WTC11 (cell line): ENCODE results near the gene CACNA1C.

Experiments
- CREB1 ChIP-seq: sonication (generic); formaldehyde crosslinking; IDR thresholded peaks from 2 replicates; pipeline ENCODE4 v1.8.0; 2023; ENCODE audit warnings: mild to moderate bottlenecking, missing genetic modification reagents
- ESRRA ChIP-seq: sonication (generic); formaldehyde crosslinking; IDR thresholded peaks from 2 replicates; pipeline ENCODE4 v1.8.1; 2022; ENCODE audit warnings: mild to moderate bottlenecking, missing genetic modification reagents, borderline replicate concordance
- IRF2 ChIP-seq: sonication (generic); formaldehyde crosslinking; IDR thresholded peaks from 2 replicates; pipeline ENCODE4 v1.8.0; 2022; ENCODE audit warnings: low read depth, missing genetic modification reagents, borderline replicate concordance
- MYBL2 ChIP-seq: sonication (generic); formaldehyde crosslinking; IDR thresholded peaks from 2 replicates; pipeline ENCODE4 v1.8.1; 2023; ENCODE audit warnings: mild to moderate bottlenecking, moderate library complexity, missing genetic modification reagents
- TCF7 ChIP-seq: sonication (generic); formaldehyde crosslinking; IDR thresholded peaks from 2 replicates; pipeline ENCODE4 v1.8.0; 2022; ENCODE audit warnings: mild to moderate bottlenecking, low read depth, missing genetic modification reagents, moderate library complexity
- ZNF232 ChIP-seq: sonication (generic); formaldehyde crosslinking; IDR thresholded peaks from 2 replicates; pipeline ENCODE4 v1.8.0; 2022; ENCODE audit warnings: mild to moderate bottlenecking, missing genetic modification reagents
- TF ChIP-seq, protein P1 (sequence below): fragments of 200-600 bp; IDR thresholded peaks from 2 replicates; pipeline ENCODE4 v1.8.0; 2022; ENCODE audit warnings: antibody characterized with exemption
- TF ChIP-seq, protein P2 (sequence below): sonication (generic); formaldehyde crosslinking; IDR thresholded peaks from 2 replicates; pipeline ENCODE4 v1.8.0; 2022; ENCODE audit warnings: mild to moderate bottlenecking, missing genetic modification reagents
- TF ChIP-seq, protein P3 (sequence below): sonication (generic); formaldehyde crosslinking; conservative IDR thresholded peaks from 2 replicates; pipeline ENCODE4 v1.8.1; 2022; ENCODE audit warnings: mild to moderate bottlenecking, missing genetic modification reagents
- TF ChIP-seq, protein P4 (sequence below): fragments of 250-450 bp; sonication (Bioruptor Pico); IDR thresholded peaks from 2 replicates; pipeline ENCODE4 v1.9.0; 2021; ENCODE audit warnings: moderate library complexity, mild to moderate bottlenecking, inconsistent platforms, borderline replicate concordance
- TF ChIP-seq, protein P5 (sequence below): sonication (generic); formaldehyde crosslinking; IDR thresholded peaks from 2 replicates; pipeline ENCODE4 v1.8.1; 2022; ENCODE audit warnings: missing genetic modification reagents, borderline replicate concordance
- TF ChIP-seq, protein P6 (sequence below): sonication (generic); formaldehyde crosslinking; IDR thresholded peaks from 2 replicates; pipeline ENCODE4 v1.8.1; 2022; ENCODE audit warnings: mild to moderate bottlenecking, moderate library complexity, missing genetic modification reagents
- TF ChIP-seq, protein P7 (sequence below): sonication (generic); formaldehyde crosslinking; IDR thresholded peaks from 2 replicates; pipeline ENCODE4 v1.8.0; 2022; ENCODE audit warnings: mild to moderate bottlenecking, missing genetic modification reagents
- TF ChIP-seq, protein P8 (sequence below): sonication (generic); formaldehyde crosslinking; IDR thresholded peaks from 2 replicates; pipeline ENCODE4 v1.8.0; 2022; ENCODE audit warnings: mild to moderate bottlenecking, missing genetic modification reagents

DNA sequence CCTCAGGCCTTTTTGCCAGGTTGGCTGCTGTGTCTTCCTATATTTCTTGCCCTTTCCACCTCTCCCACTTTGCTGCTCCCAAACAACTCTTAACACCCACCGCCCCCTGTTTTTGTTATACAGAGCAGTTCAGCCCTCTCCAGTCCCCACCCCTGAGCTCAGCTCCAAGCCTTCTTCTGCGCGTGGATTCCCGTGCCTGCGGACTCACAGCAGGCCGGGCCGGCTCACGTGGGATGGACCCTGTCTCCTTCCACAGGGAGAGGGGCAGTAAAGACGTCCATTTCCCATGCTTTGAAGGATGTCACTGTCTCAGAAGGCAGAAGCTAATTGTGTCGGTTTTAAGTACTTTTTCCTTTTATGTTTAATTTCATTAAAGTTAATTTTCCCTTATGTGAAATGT lies 139.4 kb downstream of the CACNA1C start:
- TF ChIP-seq ESRRA: no peak
- TF ChIP-seq, protein P1, sequence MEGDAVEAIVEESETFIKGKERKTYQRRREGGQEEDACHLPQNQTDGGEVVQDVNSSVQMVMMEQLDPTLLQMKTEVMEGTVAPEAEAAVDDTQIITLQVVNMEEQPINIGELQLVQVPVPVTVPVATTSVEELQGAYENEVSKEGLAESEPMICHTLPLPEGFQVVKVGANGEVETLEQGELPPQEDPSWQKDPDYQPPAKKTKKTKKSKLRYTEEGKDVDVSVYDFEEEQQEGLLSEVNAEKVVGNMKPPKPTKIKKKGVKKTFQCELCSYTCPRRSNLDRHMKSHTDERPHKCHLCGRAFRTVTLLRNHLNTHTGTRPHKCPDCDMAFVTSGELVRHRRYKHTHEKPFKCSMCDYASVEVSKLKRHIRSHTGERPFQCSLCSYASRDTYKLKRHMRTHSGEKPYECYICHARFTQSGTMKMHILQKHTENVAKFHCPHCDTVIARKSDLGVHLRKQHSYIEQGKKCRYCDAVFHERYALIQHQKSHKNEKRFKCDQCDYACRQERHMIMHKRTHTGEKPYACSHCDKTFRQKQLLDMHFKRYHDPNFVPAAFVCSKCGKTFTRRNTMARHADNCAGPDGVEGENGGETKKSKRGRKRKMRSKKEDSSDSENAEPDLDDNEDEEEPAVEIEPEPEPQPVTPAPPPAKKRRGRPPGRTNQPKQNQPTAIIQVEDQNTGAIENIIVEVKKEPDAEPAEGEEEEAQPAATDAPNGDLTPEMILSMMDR: no peak
- TF ChIP-seq, protein P2, sequence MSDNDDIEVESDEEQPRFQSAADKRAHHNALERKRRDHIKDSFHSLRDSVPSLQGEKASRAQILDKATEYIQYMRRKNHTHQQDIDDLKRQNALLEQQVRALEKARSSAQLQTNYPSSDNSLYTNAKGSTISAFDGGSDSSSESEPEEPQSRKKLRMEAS (CRISPR knock-in tag): no peak
- TF ChIP-seq, protein P3, sequence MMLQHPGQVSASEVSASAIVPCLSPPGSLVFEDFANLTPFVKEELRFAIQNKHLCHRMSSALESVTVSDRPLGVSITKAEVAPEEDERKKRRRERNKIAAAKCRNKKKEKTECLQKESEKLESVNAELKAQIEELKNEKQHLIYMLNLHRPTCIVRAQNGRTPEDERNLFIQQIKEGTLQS (CRISPR knock-in tag): no peak
- TF ChIP-seq, protein P4, sequence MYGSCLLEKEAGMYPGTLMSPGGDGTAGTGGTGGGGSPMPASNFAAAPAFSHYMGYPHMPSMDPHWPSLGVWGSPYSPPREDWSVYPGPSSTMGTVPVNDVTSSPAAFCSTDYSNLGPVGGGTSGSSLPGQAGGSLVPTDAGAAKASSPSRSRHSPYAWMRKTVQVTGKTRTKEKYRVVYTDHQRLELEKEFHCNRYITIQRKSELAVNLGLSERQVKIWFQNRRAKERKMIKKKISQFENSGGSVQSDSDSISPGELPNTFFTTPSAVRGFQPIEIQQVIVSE (CRISPR knock-in tag): no peak
- TF ChIP-seq, protein P5, sequence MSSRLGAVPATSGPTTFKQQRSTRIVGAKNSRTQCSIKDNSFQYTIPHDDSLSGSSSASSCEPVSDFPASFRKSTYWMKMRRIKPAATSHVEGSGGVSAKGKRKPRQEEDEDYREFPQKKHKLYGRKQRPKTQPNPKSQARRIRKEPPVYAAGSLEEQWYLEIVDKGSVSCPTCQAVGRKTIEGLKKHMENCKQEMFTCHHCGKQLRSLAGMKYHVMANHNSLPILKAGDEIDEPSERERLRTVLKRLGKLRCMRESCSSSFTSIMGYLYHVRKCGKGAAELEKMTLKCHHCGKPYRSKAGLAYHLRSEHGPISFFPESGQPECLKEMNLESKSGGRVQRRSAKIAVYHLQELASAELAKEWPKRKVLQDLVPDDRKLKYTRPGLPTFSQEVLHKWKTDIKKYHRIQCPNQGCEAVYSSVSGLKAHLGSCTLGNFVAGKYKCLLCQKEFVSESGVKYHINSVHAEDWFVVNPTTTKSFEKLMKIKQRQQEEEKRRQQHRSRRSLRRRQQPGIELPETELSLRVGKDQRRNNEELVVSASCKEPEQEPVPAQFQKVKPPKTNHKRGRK (CRISPR knock-in tag): no peak
- TF ChIP-seq MYBL2 (CRISPR knock-in tag): no peak
- TF ChIP-seq, protein P6, sequence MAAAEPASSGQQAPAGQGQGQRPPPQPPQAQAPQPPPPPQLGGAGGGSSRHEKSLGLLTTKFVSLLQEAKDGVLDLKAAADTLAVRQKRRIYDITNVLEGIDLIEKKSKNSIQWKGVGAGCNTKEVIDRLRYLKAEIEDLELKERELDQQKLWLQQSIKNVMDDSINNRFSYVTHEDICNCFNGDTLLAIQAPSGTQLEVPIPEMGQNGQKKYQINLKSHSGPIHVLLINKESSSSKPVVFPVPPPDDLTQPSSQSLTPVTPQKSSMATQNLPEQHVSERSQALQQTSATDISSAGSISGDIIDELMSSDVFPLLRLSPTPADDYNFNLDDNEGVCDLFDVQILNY (CRISPR knock-in tag): no peak
- no peak for TF ChIP-seq TCF7 (CRISPR knock-in tag)
- no peak for TF ChIP-seq CREB1 (CRISPR knock-in tag)
- TF ChIP-seq ZNF232: no peak
- TF ChIP-seq, protein P7, sequence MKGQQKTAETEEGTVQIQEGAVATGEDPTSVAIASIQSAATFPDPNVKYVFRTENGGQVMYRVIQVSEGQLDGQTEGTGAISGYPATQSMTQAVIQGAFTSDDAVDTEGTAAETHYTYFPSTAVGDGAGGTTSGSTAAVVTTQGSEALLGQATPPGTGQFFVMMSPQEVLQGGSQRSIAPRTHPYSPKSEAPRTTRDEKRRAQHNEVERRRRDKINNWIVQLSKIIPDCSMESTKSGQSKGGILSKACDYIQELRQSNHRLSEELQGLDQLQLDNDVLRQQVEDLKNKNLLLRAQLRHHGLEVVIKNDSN (CRISPR knock-in tag): no peak
- TF ChIP-seq IRF2 (CRISPR knock-in tag): no peak
- TF ChIP-seq, protein P8, sequence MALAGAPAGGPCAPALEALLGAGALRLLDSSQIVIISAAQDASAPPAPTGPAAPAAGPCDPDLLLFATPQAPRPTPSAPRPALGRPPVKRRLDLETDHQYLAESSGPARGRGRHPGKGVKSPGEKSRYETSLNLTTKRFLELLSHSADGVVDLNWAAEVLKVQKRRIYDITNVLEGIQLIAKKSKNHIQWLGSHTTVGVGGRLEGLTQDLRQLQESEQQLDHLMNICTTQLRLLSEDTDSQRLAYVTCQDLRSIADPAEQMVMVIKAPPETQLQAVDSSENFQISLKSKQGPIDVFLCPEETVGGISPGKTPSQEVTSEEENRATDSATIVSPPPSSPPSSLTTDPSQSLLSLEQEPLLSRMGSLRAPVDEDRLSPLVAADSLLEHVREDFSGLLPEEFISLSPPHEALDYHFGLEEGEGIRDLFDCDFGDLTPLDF: no peak
